ENCODE measurements around the gene SBK2.
A peak's percentile ranks its signal among the peaks of the same experiment; 100 is the strongest.
"Not testable (repeated sequence)": the region's sequence is repeated elsewhere in the genome, so short reads cannot be mapped to it uniquely, and the experiment has no call there.

Gene SBK2

GRCh38 chr19:55504252-55504603 lies 32.7 kb downstream of the SBK2 start:
- no peak for FAIRE-seq
- no peak for DNase-seq (ENCODE audit: extremely low spot score, insufficient read length, low read depth)

- peak; percentile 94 for FAIRE-seq
Measured at GRCh38 chr19:55503502-55504251, 33.3 kb downstream of the SBK2 start.

GRCh38 chr19:55503157-55503501 lies 33.8 kb downstream of the SBK2 start:
- DNase-seq (ENCODE audit: extremely low spot score, insufficient read length, low read depth), result no peak
- no peak for FAIRE-seq

More at GRCh38 chr19:55503502-55504251, 33.3 kb downstream of the SBK2 start:
- peak; percentile 99 for DNase-seq (ENCODE audit: extremely low spot score, insufficient read length, low read depth)

GRCh38 chr19:55502197-55502952 lies 34.6 kb downstream of the SBK2 start:
- no peak for FAIRE-seq
- DNase-seq (ENCODE audit: extremely low spot score, insufficient read length, low read depth), result no peak

- DNase-seq (ENCODE audit: extremely low spot score, insufficient read length, low read depth) (no peak), FAIRE-seq (no peak)
Measured at GRCh38 chr19:55500368-55500952, 36.5 kb downstream of the SBK2 start.

GRCh38 chr19:55498246-55498840 lies 38.6 kb downstream of the SBK2 start:
- FAIRE-seq (no peak), DNase-seq (ENCODE audit: extremely low spot score, insufficient read length, low read depth) (no peak)

- FAIRE-seq (no peak), DNase-seq (ENCODE audit: extremely low spot score, insufficient read length, low read depth) (no peak)
Measured at GRCh38 chr19:55497763-55498162, 39.2 kb downstream of the SBK2 start.

- not testable (repeated sequence) for FAIRE-seq; DNase-seq (ENCODE audit: extremely low spot score, insufficient read length, low read depth)
Measured at GRCh38 chr19:55496820-55497219, 40.1 kb downstream of the SBK2 start.

- no peak for DNase-seq (ENCODE audit: extremely low spot score, insufficient read length, low read depth)
Measured at GRCh38 chr19:55495646-55496349, 41.1 kb downstream of the SBK2 start.

GRCh38 chr19:55494172-55494761 lies 42.7 kb downstream of the SBK2 start:
- FAIRE-seq, result no peak
- DNase-seq (ENCODE audit: extremely low spot score, insufficient read length, low read depth), result no peak

More at GRCh38 chr19:55495646-55496349, 41.1 kb downstream of the SBK2 start:
- FAIRE-seq, result no peak

GRCh38 chr19:55493645-55494171 lies 43.2 kb downstream of the SBK2 start:
- no peak for DNase-seq (ENCODE audit: extremely low spot score, insufficient read length, low read depth)
- no peak for FAIRE-seq

GRCh38 chr19:55493052-55493644 lies 43.8 kb downstream of the SBK2 start:
- DNase-seq (ENCODE audit: extremely low spot score, insufficient read length, low read depth) (no peak), FAIRE-seq (no peak)

- DNase-seq (ENCODE audit: extremely low spot score, insufficient read length, low read depth), result no peak
- FAIRE-seq, result no peak
Measured at GRCh38 chr19:55492362-55492944, 44.5 kb downstream of the SBK2 start.

GRCh38 chr19:55491546-55492360 lies 45.2 kb downstream of the SBK2 start:
- FAIRE-seq (no peak), DNase-seq (ENCODE audit: extremely low spot score, insufficient read length, low read depth) (no peak)

- FAIRE-seq, result no peak
- DNase-seq (ENCODE audit: extremely low spot score, insufficient read length, low read depth), result no peak
Measured at GRCh38 chr19:55490478-55491432, 46.2 kb downstream of the SBK2 start.

GRCh38 chr19:55489711-55490477 lies 47.0 kb downstream of the SBK2 start:
- no peak for DNase-seq (ENCODE audit: extremely low spot score, insufficient read length, low read depth)
- no peak for FAIRE-seq

Data from GM18507 (cell line).